SU-DHL-6 (cell line): ENCODE results near the gene INPP1.

Experiments
- CTCF ChIP-seq: fragments of 200-600 bp; sonication (generic); IDR thresholded peaks from one replicate; pipeline ENCODE4 v1.5.1; 2017; ENCODE audit warnings: antibody characterized with exemption, mild to moderate bottlenecking, low read length, moderate library complexity; ENCODE audit not compliant: insufficient read depth, poor library complexity, severe bottlenecking
- EZH2phosphoT487 ChIP-seq: fragments of 200-600 bp; sonication (generic), shearing (Covaris generic); conservative IDR thresholded peaks from 2 replicates; pipeline ENCODE4 v1.6.1; 2018; ENCODE audit warnings: mild to moderate bottlenecking, antibody characterized with exemption, low read length, moderate library complexity, mixed read lengths

GRCh38 chr2:190351955-190352354, 8.6 kb downstream of the INPP1 start:
- TF ChIP-seq CTCF (no peak), EZH2phosphoT487 (no peak)
